HL-60 (cell line): Measurements from ENCODE around the gene NCK2.

ENCODE experiments used
- CTCF ChIP-seq: IDR thresholded peaks from one replicate; pipeline ENCODE4 v1.5.1; 2011; ENCODE audit warnings: low read length, control low read depth, inconsistent platforms; ENCODE audit not compliant: insufficient read depth
- POLR2AphosphoS5 ChIP-seq: IDR thresholded peaks from 2 replicates; pipeline ENCODE4 v1.6.1; 2012; ENCODE audit warnings: low read depth
- REST ChIP-seq: IDR thresholded peaks from 2 replicates; pipeline ENCODE4 v1.6.1; 2012; ENCODE audit warnings: low read depth; ENCODE audit not compliant: insufficient replicate concordance
- SPI1 ChIP-seq: IDR thresholded peaks from 2 replicates; pipeline ENCODE4 v1.6.1; 2012; ENCODE audit warnings: low read depth, mild to moderate bottlenecking, borderline replicate concordance

GRCh38 chr2:105877945-105878344 is 133.2 kb downstream of the NCK2 start:
- TF ChIP-seq CTCF, result no peak
- no peak for TF ChIP-seq POLR2AphosphoS5
- TF ChIP-seq REST, result no peak
- TF ChIP-seq SPI1, result no peak
